Tibial nerve (tissue), 4 donors: ENCODE measurements around the gene LIPC.

Experiments used
- CTCF ChIP-seq, 5 experiments: fragments of 200-600 bp in 3 of 5; fragments of 450-650 bp in 2 of 5; sonication (generic) in 3 of 5; IDR thresholded peaks; one replicate each; pipeline ENCODE4 v1.5.1; 2016 to 2019; ENCODE audit warnings: antibody characterized with exemption in 5 of 5, mild to moderate bottlenecking in 3 of 5, moderate library complexity in 2 of 5
- EP300 ChIP-seq, 2 donors: sonication (generic); formaldehyde crosslinking; IDR thresholded peaks; one replicate each; pipeline ENCODE4 v1.6.1; 2017; ENCODE audit warnings: antibody characterized with exemption in 2 of 2, mild to moderate bottlenecking in 1 of 2
- POLR2A ChIP-seq, 2 donors: fragments of 450-650 bp; IDR thresholded peaks; one replicate each; pipeline ENCODE4 v1.6.1; 2017; ENCODE audit warnings: antibody characterized with exemption in 2 of 2, mild to moderate bottlenecking in 2 of 2, moderate library complexity in 2 of 2

GRCh38 chr15:58571491-58571890 is 139.7 kb downstream of the LIPC start:
- TF ChIP-seq CTCF (IDR thresholded peaks at IDR 0.05), result no peak
- no peak for TF ChIP-seq EP300 (IDR thresholded peaks at IDR 0.05)
- no peak for TF ChIP-seq POLR2A (IDR thresholded peaks at IDR 0.05)
